Breast epithelium (tissue), 4 donors: Measurements from ENCODE around the gene HSPA12B. TPM values are rescaled to one million over a fixed set of nuclear protein-coding genes. Genes with fewer than 3 reads are reported as not detected.

Source experiments
- DNase-seq, 2 donors: peaks; one replicate each; pipeline ENCODE4 v3.0.0-alpha.2; 2019; ENCODE audit warnings: low spot score in 2 of 2
- H3K27ac ChIP-seq, 2 donors: fragments of 200-600 bp; sonication (generic) in 1 of 2; one replicate each; pipeline ENCODE4 v1.5.1; 2016 to 2019; ENCODE audit warnings: mild to moderate bottlenecking in 1 of 2
- H3K27me3 ChIP-seq, 2 donors: fragments of 200-600 bp; sonication (generic) in 1 of 2; one replicate each; pipeline versions ENCODE4 v1.5.1 to v1.6.0; 2017 to 2019; ENCODE audit warnings: control low read depth in 1 of 2, mild to moderate bottlenecking in 1 of 2
- H3K36me3 ChIP-seq: fragments of 200-600 bp; one replicate; pipeline ENCODE4 v1.5.1; 2019
- H3K4me1 ChIP-seq, 2 donors: fragments of 200-600 bp; sonication (generic); one replicate each; pipeline ENCODE4 v1.5.1; 2016 to 2019; ENCODE audit warnings: control low read depth in 1 of 2
- H3K4me3 ChIP-seq, 3 donors: fragments of 200-600 bp; sonication (generic); 1 replicate in 2 of 3; 2 replicates in 1 of 3; pipeline ENCODE4 v1.5.1; 2016 to 2019; ENCODE audit warnings: mild to moderate bottlenecking in 3 of 3, moderate library complexity in 2 of 3
- H3K9me3 ChIP-seq, 2 donors: fragments of 200-600 bp; sonication (generic) in 1 of 2; one replicate each; pipeline ENCODE4 v1.5.1; 2016 to 2019; ENCODE audit warnings: control low read depth in 1 of 2
- CTCF ChIP-seq, 3 donors: fragments of 450-650 bp; IDR thresholded peaks; one replicate each; pipeline ENCODE4 v1.5.1; 2016 to 2017; ENCODE audit warnings: antibody characterized with exemption in 3 of 3, mild to moderate bottlenecking in 3 of 3, moderate library complexity in 3 of 3
- POLR2A ChIP-seq: fragments of 450-650 bp; IDR thresholded peaks from one replicate; pipeline ENCODE4 v1.6.1; 2016; ENCODE audit warnings: antibody characterized with exemption, mild to moderate bottlenecking, moderate library complexity
- POLR2AphosphoS5 ChIP-seq, 3 donors: sonication (generic); formaldehyde crosslinking; IDR thresholded peaks; one replicate each; pipeline ENCODE4 v1.6.1; 2017; ENCODE audit warnings: antibody characterized with exemption in 3 of 3
- intact Hi-C: fragments of 100-400 bp; cut with DNase I; formaldehyde crosslinking; loops from one replicate; pipeline ENCODE4 v1.15.1; 2023; ENCODE audit warnings: low total_unique reads
- total RNA-seq, 3 donors: library from RNA; depleted of rRNA; stranded (reverse); fragments of >200 nt; gene quantifications; one replicate each; pipeline ENCODE4 v1.1.0, GENCODE V29; 2016

Gene HSPA12B
- total RNA-seq, 3 donors from 2014 or later, result 7.0 to 25.2 (median 9.3) TPM

DNA sequence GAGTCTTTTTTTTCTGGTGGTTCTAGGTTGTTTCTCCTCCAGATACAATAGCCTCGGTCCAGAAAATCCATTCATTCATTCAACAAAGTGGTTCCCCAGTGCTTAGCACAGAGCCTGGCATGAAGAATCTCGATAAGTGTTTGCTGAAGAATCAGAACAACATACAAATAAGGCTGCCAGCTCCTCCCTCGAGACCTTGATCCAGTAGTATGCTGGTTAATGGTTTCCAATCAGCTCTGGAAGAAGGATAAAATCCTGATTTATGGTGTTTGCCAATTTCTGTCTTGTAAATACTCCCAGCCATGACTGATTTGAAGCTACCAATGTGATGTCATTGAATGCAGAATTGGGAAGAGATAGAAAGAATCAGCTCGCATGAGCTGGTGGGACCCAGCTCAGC lies 3.3 kb downstream of the HSPA12B start:
- intact Hi-C loops, result no loop called here
- Histone ChIP-seq H3K27ac (no peak overlapping the region), H3K9me3 (no peaks in the 10 kb centered on the region), H3K36me3 (no peaks in the 10 kb centered on the region), H3K27me3 (peaks cover 0 to 9% of the 10 kb centered on the region in 2 donors), H3K4me3 (no peak overlapping the region), H3K4me1 (peaks cover 0 to 6% of the 10 kb centered on the region in 2 donors)
- DNase-seq, result no peak
- TF ChIP-seq CTCF (IDR thresholded peaks at IDR 0.05) (no peak), POLR2A (no peak), POLR2AphosphoS5 (IDR thresholded peaks at IDR 0.05) (no peak)

GRCh38 chr20:3738111-3739053 lies 5.9 kb downstream of the HSPA12B start:
- H3K36me3 ChIP-seq, result no peaks in the 10 kb centered on the region
- no peaks in the 10 kb centered on the region for H3K9me3 ChIP-seq
- no peak for TF ChIP-seq POLR2AphosphoS5 (IDR thresholded peaks at IDR 0.05)
- TF ChIP-seq CTCF (IDR thresholded peaks at IDR 0.05), result no peak
- no peak for TF ChIP-seq POLR2A
- no peak for DNase-seq
- H3K4me3 ChIP-seq, result no peak overlapping the region
- intact Hi-C loops, result no loop called here
- H3K4me1 ChIP-seq, result peaks cover 0 to 6% of the 10 kb centered on the region in 2 donors
- peak overlapping the region in 1 of 2 donors; percentile 55 for H3K27ac ChIP-seq
- peaks cover 0 to 3% of the 10 kb centered on the region in 2 donors for H3K27me3 ChIP-seq

- Histone ChIP-seq H3K27ac (peak overlapping the region; percentile 14 to 84), H3K36me3 (no peaks in the 10 kb centered on the region), H3K4me1 (peaks cover 0 to 6% of the 10 kb centered on the region in 2 donors), H3K27me3 (no peaks in the 10 kb centered on the region), H3K4me3 (no peak overlapping the region), H3K9me3 (no peaks in the 10 kb centered on the region)
- no peak for DNase-seq
- TF ChIP-seq POLR2A (no peak), CTCF (IDR thresholded peaks at IDR 0.05) (no peak), POLR2AphosphoS5 (IDR thresholded peaks at IDR 0.05) (no peak)
- intact Hi-C loops, result no loop called here
Measured at GRCh38 chr20:3739054-3739925, 6.8 kb downstream of the HSPA12B start.

DNA sequence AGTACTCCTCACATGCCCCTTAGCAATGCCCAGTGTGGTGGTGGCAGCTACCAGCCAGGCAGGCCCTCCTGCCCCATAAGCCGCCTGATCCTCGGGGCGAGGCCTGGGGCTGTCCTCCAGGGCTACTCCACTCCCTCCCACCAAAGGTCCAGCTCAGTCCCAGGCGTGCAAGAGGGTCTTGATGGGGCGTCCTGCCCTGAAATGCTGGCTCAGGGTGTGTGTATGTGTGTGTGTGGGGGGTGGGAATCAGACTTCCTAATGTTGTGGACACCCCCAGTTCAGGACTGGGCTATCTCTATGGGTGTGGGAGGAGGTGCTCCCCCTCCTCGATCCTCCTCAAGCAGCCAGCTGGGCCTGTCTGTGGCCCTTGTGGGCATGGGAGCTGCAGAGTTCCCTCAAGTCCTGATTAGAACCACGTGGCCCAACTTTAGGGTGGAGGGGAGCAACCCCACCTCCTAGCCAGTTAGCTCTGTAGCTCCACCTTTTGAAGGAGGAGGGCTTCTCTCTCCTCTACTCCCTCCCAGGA lies 7.5 kb downstream of the HSPA12B start:
- TF ChIP-seq POLR2A, result no peak
- TF ChIP-seq POLR2AphosphoS5 (IDR thresholded peaks at IDR 0.05), result no peak
- no peak for DNase-seq

GRCh38 chr20:3740615-3741301 lies 8.3 kb downstream of the HSPA12B start:
- TF ChIP-seq POLR2A (no peak), POLR2AphosphoS5 (IDR thresholded peaks at IDR 0.05) (no peak)
- no peak for DNase-seq
- no peak overlapping the region for H3K4me3 ChIP-seq
- H3K27ac ChIP-seq, result peak overlapping the region in 1 of 2 donors; percentile 84
- no peaks in the 10 kb centered on the region for H3K9me3 ChIP-seq
- peaks cover 0 to 6% of the 10 kb centered on the region in 2 donors for H3K4me1 ChIP-seq
- intact Hi-C loops, result no loop called here
- no peaks in the 10 kb centered on the region for H3K27me3 ChIP-seq
- no peaks in the 10 kb centered on the region for H3K36me3 ChIP-seq

More for the DNA sequence above, 7.5 kb downstream of the HSPA12B start:
- intact Hi-C loops, result no loop called here
- Histone ChIP-seq H3K4me3 (no peak overlapping the region), H3K36me3 (no peaks in the 10 kb centered on the region), H3K9me3 (no peaks in the 10 kb centered on the region), H3K27me3 (no peaks in the 10 kb centered on the region), H3K27ac (peak overlapping the region; percentile 14 to 84), H3K4me1 (peaks cover 0 to 6% of the 10 kb centered on the region in 2 donors)
